Breast epithelium (tissue), 3 donors: ENCODE measurements around the gene PPP1CA.

Experiments used
- POLR2A ChIP-seq: fragments of 450-650 bp; IDR thresholded peaks from one replicate; pipeline ENCODE4 v1.6.1; 2016; ENCODE audit warnings: antibody characterized with exemption, mild to moderate bottlenecking, moderate library complexity
- POLR2AphosphoS5 ChIP-seq, 3 donors: sonication (generic); formaldehyde crosslinking; IDR thresholded peaks; one replicate each; pipeline ENCODE4 v1.6.1; 2017; ENCODE audit warnings: antibody characterized with exemption in 3 of 3
- TF ChIP-seq, protein P1 (sequence below), 3 donors: fragments of 450-650 bp; IDR thresholded peaks; one replicate each; pipeline ENCODE4 v1.5.1; 2016 to 2017; ENCODE audit warnings: antibody characterized with exemption in 3 of 3, mild to moderate bottlenecking in 3 of 3, moderate library complexity in 3 of 3

DNA sequence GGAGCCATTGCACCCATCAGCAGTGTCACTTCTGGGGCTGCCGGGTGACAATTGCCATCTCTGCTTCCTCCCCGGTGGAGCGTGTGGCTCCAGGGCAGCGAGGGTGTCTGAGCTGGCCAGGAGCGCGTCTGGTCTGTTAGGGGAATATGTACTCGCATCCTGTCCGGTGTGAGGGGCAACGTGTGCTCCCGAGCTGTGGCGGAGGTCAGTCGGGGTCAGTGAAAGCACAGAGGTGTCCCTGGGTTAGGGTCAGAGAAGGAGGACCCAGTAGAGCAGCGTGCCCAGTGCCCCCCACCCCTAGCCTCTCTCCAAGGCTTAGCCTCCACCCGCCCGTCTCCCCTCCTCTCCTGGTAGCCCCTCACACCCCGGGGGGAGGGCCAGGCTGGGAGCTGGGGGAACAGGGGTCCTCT is 29.7 kb downstream of the PPP1CA start:
- TF ChIP-seq POLR2AphosphoS5 (IDR thresholded peaks at IDR 0.05) (no peak), POLR2A (no peak)
- TF ChIP-seq, protein P1, sequence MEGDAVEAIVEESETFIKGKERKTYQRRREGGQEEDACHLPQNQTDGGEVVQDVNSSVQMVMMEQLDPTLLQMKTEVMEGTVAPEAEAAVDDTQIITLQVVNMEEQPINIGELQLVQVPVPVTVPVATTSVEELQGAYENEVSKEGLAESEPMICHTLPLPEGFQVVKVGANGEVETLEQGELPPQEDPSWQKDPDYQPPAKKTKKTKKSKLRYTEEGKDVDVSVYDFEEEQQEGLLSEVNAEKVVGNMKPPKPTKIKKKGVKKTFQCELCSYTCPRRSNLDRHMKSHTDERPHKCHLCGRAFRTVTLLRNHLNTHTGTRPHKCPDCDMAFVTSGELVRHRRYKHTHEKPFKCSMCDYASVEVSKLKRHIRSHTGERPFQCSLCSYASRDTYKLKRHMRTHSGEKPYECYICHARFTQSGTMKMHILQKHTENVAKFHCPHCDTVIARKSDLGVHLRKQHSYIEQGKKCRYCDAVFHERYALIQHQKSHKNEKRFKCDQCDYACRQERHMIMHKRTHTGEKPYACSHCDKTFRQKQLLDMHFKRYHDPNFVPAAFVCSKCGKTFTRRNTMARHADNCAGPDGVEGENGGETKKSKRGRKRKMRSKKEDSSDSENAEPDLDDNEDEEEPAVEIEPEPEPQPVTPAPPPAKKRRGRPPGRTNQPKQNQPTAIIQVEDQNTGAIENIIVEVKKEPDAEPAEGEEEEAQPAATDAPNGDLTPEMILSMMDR (IDR thresholded peaks at IDR 0.05), result no peak
